Measurements from ENCODE around the gene NEK11.
"Not testable (repeated sequence)": the region's sequence is repeated elsewhere in the genome, so short reads cannot be mapped to it uniquely, and the experiment has no call there.

The NEK11 gene

GRCh38 chr3:131357275-131357674 lies 330.6 kb downstream of the NEK11 start:
- no peak for DNase-seq (ENCODE audit: low read depth in 2 of 2)

GRCh38 chr3:131360191-131360755 lies 333.6 kb downstream of the NEK11 start:
- DNase-seq (ENCODE audit: low read depth in 2 of 2), result no peak

GRCh38 chr3:131361066-131361463 lies 334.4 kb downstream of the NEK11 start:
- peak in 1 of 2 donors; percentile 12 for DNase-seq (ENCODE audit: low read depth in 2 of 2)

DNA sequence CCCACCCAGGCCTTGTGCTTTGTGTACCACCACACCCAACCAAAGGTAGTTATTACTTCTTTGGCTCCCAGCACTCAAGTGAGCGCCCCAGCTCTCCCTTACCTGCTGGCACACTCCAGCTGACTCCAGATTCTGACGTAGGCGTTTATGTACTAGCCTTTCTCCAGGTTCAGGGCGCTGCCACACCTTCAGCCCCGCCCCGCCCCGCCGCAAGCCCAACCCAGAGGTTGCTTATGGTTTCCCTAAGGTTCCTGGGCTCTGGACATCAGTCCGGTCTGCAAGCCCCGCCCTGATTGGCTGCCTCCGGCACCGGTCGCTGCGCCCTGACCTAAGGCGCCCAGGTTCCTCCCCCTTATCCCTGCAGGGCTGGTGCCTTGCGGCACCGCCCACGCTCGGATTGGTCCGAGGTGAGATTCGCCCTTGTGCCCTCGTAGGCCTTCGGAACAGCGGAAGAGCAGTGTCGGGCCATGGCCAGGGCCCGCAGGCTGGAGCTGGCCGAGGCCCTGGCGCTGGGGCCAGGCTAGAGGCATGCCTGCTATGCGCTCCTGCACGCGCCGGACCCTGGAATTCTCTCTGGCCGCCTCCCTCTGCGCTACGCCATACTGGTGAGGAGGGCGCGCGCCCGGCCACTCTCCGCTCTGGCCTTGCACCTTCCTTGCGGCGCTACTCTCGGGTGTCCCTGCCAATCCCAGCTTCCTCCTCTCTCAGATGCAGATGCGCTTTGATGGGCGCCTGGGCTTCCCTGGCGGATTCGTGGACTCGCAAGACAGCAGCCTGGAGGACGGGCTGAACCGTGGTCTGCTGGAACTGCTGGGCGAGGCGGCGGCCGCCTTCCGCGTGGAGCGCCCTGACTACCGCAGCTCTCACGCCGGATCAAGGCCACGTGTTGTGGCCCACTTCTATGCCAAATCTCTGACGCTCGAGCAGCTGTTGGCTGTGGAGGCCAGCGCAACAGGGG lies 335.1 kb downstream of the NEK11 start:
- peak in 1 of 2 donors; percentile 9 for DNase-seq (ENCODE audit: low read depth in 2 of 2)

GRCh38 chr3:131363275-131363674 lies 336.6 kb downstream of the NEK11 start:
- DNase-seq (ENCODE audit: low read depth in 2 of 2), result no peak

GRCh38 chr3:131370935-131371687 lies 344.4 kb downstream of the NEK11 start:
- no peak for DNase-seq (ENCODE audit: low read depth in 2 of 2)

- no peak for DNase-seq (ENCODE audit: low read depth in 2 of 2)
Measured at GRCh38 chr3:131371688-131372066, 345.0 kb downstream of the NEK11 start.

GRCh38 chr3:131374741-131375140 lies 348.1 kb downstream of the NEK11 start:
- DNase-seq (ENCODE audit: low read depth in 2 of 2), result no peak

GRCh38 chr3:131380821-131381444 lies 354.3 kb downstream of the NEK11 start:
- DNase-seq (ENCODE audit: low read depth in 2 of 2), result not testable (repeated sequence)

DNA sequence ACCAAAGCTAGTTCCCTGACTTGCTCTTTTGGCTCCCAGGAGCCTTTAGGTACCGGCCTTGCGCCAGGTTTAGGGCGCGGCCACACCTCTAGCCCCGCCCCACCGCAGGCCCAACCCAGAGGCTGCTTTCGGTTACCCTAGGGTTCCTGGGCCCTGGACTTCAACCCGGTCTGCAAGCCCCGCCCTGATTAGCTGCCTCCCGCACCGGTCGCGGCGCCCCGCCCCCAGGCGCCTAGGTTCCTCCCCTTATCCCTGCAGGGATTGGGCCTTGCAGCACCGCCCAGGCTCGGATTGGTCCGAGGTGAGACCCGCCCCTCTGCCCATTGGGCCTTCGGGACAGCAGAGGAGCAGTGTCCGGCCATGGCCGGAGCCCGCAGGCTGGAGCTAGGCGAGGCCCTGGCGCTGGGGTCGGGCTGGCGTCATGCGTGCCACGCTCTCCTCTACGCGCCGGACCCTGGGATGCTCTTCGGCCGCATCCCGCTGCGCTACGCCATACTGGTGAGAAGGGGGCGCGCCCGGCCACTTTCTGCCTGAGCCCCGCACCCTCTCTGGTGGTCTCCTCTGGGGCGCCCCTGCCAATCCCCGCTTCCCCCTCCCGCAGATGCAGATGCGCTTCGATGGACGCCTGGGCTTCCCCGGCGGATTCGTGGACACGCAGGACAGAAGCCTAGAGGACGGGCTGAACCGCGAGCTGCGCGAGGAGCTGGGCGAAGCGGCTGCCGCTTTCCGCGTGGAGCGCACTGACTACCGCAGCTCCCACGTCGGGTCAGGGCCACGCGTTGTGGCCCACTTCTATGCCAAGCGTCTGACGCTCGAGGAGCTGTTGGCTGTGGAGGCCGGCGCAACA lies 355.0 kb downstream of the NEK11 start, which contains the start of gene NUDT16:
Gene NUDT16, plus strand, starts transcription at position 330 of the 847 bp plus-strand sequence. Its CDS starts 31 bp downstream, at position 361.
- peak; percentile 95 to 98 for DNase-seq (ENCODE audit: low read depth in 2 of 2)

GRCh38 chr3:131386429-131387165 lies 359.9 kb downstream of the NEK11 start:
- no peak for DNase-seq (ENCODE audit: low read depth in 2 of 2)

DNA sequence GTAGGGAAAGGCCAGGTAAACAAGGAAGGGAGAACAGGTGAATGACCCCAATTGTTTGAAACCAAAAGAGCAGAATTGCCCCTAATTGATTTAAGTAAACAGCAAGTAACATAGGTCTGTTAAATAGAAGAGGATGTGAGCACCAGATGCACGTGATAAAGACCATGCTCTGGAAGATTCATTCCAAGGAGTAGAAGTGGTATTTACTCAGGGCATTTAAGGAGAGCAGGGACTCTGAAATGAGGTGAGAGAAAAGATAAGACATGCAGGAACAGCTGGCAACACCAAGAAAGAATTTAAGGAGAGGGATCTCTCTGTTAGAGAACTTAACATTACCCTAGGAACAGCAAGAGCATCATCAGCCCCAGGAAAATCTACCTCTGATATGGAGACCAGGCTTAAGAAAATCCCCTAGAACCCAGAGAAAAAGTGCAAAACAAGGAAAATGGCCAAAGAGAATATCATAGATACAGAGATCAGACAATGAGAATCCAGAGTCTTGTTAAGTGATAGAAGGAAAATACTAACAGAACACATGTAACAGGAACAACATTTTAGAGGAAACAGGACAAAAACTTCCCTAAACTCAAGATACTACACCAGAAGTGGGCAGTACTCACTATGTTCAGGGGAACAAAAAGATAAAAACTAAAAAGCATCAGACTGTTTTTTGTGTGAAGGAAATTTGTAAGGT lies 361.3 kb downstream of the NEK11 start:
- DNase-seq (ENCODE audit: low read depth in 2 of 2), result no peak

- DNase-seq (ENCODE audit: low read depth in 2 of 2), result no peak
Measured at GRCh38 chr3:131388490-131388799, 361.8 kb downstream of the NEK11 start.

DNA sequence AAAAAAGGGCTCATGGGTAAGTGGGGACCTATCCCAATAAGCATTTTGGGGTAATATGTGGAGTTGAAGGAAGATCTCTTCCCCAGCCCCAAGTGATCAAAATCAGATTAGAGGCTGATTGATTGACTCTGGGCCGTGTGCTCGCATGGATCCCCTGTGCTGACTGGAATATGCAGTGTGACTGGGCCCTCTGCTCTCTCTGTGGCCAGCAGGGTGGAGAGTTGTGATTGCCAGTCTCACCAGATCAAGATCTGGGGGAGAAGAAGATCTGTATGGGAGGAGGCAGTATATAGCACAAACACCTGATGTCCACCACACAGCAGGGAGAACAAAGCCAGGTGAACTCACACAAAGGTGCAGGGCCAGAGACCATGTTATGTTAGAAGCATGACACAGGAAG lies 363.7 kb downstream of the NEK11 start:
- no peak for DNase-seq (ENCODE audit: low read depth in 2 of 2)

GRCh38 chr3:131393051-131393450 lies 366.4 kb downstream of the NEK11 start:
- no peak for DNase-seq (ENCODE audit: low read depth in 2 of 2)

GRCh38 chr3:131393868-131394267 lies 367.2 kb downstream of the NEK11 start:
- DNase-seq (ENCODE audit: low read depth in 2 of 2), result no peak

GRCh38 chr3:131394400-131394799 lies 367.7 kb downstream of the NEK11 start:
- DNase-seq (ENCODE audit: low read depth in 2 of 2), result no peak

DNA sequence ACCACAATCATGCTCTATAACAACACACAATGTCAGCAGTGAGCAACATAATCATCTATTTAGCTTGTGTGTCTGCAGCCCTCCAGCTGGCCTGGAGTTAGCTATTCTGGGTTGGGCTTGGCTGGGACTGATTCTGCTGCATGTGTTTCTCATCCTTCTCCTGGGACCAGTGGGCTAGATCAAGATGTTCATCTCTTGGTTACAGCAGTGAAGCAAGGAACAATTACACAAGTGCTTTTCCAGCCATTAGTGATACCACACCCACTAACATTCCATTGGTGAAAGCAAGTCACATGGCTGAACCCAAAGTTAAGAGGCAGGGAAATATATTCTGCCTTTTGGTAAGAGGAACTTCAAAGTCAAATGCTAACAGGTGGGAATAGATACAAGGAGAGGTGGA lies 369.5 kb downstream of the NEK11 start:
- DNase-seq (ENCODE audit: low read depth in 2 of 2), result no peak

GRCh38 chr3:131397889-131398288 lies 371.2 kb downstream of the NEK11 start:
- no peak for DNase-seq (ENCODE audit: low read depth in 2 of 2)

All from stimulated activated CD4-positive, alpha-beta T cell treated with anti-CD3 and anti-CD28 coated beads, Interleukin-4, amount 100 ng/mL, for 48 hours (primary cell).